GM21717 (cell line): Measurements from ENCODE around the gene GNPDA2.
"Not testable (repeated sequence)": the region's sequence is repeated elsewhere in the genome, so short reads cannot be mapped to it uniquely, and the experiment has no call there.

ENCODE experiments used
- ATAC-seq: cut with Tn5 transposase; IDR thresholded peaks from one replicate; pipeline ENCODE4 v1.9.1; 2021; ENCODE audit warnings: mild to moderate bottlenecking, moderate library complexity; ENCODE audit not compliant: unreplicated experiment

Gene GNPDA2

GRCh38 chr4:44726038-44726871 is at the start of gene GNPDA2:
Gene GNPDA2 (minus strand): TSS chr4:44726556. CDS start chr4:44722207, 4,349 bp downstream.
- peak; percentile 92 for ATAC-seq

GRCh38 chr4:44772340-44772739 is 46.0 kb upstream of the GNPDA2 start:
- ATAC-seq = no peak

GRCh38 chr4:44771789-44772188 is 45.4 kb upstream of the GNPDA2 start:
- ATAC-seq = no peak

GRCh38 chr4:44766453-44766852 is 40.1 kb upstream of the GNPDA2 start:
- ATAC-seq = no peak

GRCh38 chr4:44765116-44765515 is 38.8 kb upstream of the GNPDA2 start:
- ATAC-seq = no peak

- no peak for ATAC-seq
Observed at GRCh38 chr4:44761306-44761705, 35.0 kb upstream of the GNPDA2 start.

GRCh38 chr4:44760142-44760898 is 34.0 kb upstream of the GNPDA2 start:
- peak; percentile 84 for ATAC-seq

GRCh38 chr4:44756559-44756958 is 30.2 kb upstream of the GNPDA2 start:
- no peak for ATAC-seq

- no peak for ATAC-seq
Observed at GRCh38 chr4:44740201-44740600, 13.8 kb upstream of the GNPDA2 start.

GRCh38 chr4:44738615-44739014 is 12.3 kb upstream of the GNPDA2 start:
- no peak for ATAC-seq

GRCh38 chr4:44736900-44737299 is 10.5 kb upstream of the GNPDA2 start:
- ATAC-seq = no peak

GRCh38 chr4:44728694-44729093 is 2.3 kb upstream of the GNPDA2 start:
- ATAC-seq = not testable (repeated sequence)

- ATAC-seq = no peak
Observed at GRCh38 chr4:44727471-44727870, 1.1 kb upstream of the GNPDA2 start.

- no peak for ATAC-seq
Observed at GRCh38 chr4:44725726-44726037, 674 bp downstream of the GNPDA2 start.

GRCh38 chr4:44725166-44725565 is 1.2 kb downstream of the GNPDA2 start:
- no peak for ATAC-seq

- ATAC-seq = no peak
Observed at GRCh38 chr4:44722001-44722400, 4.4 kb downstream of the GNPDA2 start.

- no peak for ATAC-seq
Observed at GRCh38 chr4:44720371-44720770, 6.0 kb downstream of the GNPDA2 start.

GRCh38 chr4:44716597-44716996 is 9.8 kb downstream of the GNPDA2 start:
- ATAC-seq = no peak

GRCh38 chr4:44713125-44713524 is 13.2 kb downstream of the GNPDA2 start:
- no peak for ATAC-seq

GRCh38 chr4:44704673-44705072 is 21.7 kb downstream of the GNPDA2 start:
- ATAC-seq = no peak

GRCh38 chr4:44701037-44701436 is 25.3 kb downstream of the GNPDA2 start:
- ATAC-seq = no peak

- no peak for ATAC-seq
Observed at GRCh38 chr4:44700427-44700826, 25.9 kb downstream of the GNPDA2 start.
